Esophagus muscularis mucosa (tissue), 3 donors: Measurements from ENCODE around the gene MAST4.

Experiments
- CTCF ChIP-seq, 3 experiments: fragments of 200-600 bp in 2 of 3; fragments of 450-650 bp in 1 of 3; sonication (generic) in 2 of 3; IDR thresholded peaks; one replicate each; pipeline ENCODE4 v1.5.1; 2017 to 2019; ENCODE audit warnings: antibody characterized with exemption in 3 of 3, mild to moderate bottlenecking in 2 of 3, moderate library complexity in 1 of 3
- EP300 ChIP-seq: sonication (generic); formaldehyde crosslinking; IDR thresholded peaks from one replicate; pipeline ENCODE4 v1.6.1; 2017; ENCODE audit warnings: antibody characterized with exemption

DNA sequence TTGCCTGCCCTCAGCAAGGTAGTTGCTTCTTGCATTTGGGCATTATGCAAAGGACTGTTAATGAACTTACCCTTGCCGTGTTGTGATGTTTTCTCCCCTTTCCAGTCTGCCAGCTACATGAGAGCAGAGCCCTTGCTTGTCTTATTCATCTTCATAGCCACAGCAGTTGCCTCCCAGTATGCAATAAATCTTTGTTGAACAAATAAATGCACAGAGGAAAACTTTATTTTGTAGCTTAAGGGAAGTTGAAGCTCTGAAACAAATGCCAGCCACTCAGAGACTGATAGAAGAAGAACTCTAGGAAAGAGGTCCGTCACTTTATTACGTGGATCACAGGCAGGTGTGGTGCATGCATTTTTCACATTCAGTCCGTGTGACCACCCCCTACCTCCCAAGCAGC is 19.7 kb downstream of the MAST4 start:
- no peak for TF ChIP-seq CTCF (IDR thresholded peaks at IDR 0.05)
- TF ChIP-seq EP300, result no peak
